Ishikawa (cell line): Measurements from ENCODE around the gene GHRHR.

ENCODE experiments used
- CEBPB ChIP-seq: IDR thresholded peaks from 2 replicates; pipeline ENCODE4 v1.6.1; 2012
- EP300 ChIP-seq: IDR thresholded peaks from 2 replicates; pipeline ENCODE4 v1.6.1; 2012; ENCODE audit warnings: borderline replicate concordance
- FOXM1 ChIP-seq: IDR thresholded peaks from 2 replicates; pipeline ENCODE4 v1.6.1; 2012; ENCODE audit warnings: low read depth, borderline replicate concordance
- TAF1 ChIP-seq: IDR thresholded peaks from 2 replicates; pipeline ENCODE4 v1.6.1; 2012; ENCODE audit warnings: low read depth, mild to moderate bottlenecking
- YY1 ChIP-seq: IDR thresholded peaks from 2 replicates; pipeline ENCODE4 v1.6.1; 2012; ENCODE audit warnings: low read depth
- ZBTB7A ChIP-seq: IDR thresholded peaks from 2 replicates; pipeline ENCODE4 v1.6.1; 2012; ENCODE audit warnings: low read depth
- TF ChIP-seq, protein P1 (sequence below): IDR thresholded peaks from 2 replicates; pipeline ENCODE4 v1.6.1; 2012; ENCODE audit warnings: low read depth, mild to moderate bottlenecking
- TF ChIP-seq, protein P2 (sequence below): IDR thresholded peaks from 2 replicates; pipeline ENCODE4 v1.6.1; 2012

DNA sequence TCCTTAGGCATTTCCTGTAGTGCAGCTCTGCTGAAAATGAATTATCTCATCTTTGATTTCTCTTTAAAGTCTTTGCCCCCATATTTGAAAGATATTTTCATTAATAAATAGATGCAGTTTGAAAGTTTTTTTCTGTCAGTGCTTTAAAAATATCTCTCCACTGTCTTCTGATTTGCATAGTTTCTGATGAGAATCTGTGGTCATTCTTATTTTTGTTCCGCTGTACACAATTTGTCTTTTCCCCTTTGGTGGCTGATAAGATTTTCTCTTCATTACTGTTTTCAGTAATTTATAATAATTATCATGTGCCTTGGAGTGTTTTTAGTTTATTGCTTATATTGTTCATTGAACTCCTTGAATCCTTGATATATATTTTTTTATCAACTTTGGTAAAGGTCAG, 7.0 kb upstream of the GHRHR start:
- TF ChIP-seq FOXM1 (no peak), ZBTB7A (no peak), CEBPB (no peak), YY1 (no peak), TAF1 (no peak), EP300 (no peak)
- TF ChIP-seq, protein P1, sequence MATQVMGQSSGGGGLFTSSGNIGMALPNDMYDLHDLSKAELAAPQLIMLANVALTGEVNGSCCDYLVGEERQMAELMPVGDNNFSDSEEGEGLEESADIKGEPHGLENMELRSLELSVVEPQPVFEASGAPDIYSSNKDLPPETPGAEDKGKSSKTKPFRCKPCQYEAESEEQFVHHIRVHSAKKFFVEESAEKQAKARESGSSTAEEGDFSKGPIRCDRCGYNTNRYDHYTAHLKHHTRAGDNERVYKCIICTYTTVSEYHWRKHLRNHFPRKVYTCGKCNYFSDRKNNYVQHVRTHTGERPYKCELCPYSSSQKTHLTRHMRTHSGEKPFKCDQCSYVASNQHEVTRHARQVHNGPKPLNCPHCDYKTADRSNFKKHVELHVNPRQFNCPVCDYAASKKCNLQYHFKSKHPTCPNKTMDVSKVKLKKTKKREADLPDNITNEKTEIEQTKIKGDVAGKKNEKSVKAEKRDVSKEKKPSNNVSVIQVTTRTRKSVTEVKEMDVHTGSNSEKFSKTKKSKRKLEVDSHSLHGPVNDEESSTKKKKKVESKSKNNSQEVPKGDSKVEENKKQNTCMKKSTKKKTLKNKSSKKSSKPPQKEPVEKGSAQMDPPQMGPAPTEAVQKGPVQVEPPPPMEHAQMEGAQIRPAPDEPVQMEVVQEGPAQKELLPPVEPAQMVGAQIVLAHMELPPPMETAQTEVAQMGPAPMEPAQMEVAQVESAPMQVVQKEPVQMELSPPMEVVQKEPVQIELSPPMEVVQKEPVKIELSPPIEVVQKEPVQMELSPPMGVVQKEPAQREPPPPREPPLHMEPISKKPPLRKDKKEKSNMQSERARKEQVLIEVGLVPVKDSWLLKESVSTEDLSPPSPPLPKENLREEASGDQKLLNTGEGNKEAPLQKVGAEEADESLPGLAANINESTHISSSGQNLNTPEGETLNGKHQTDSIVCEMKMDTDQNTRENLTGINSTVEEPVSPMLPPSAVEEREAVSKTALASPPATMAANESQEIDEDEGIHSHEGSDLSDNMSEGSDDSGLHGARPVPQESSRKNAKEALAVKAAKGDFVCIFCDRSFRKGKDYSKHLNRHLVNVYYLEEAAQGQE: no peak
- TF ChIP-seq, protein P2, sequence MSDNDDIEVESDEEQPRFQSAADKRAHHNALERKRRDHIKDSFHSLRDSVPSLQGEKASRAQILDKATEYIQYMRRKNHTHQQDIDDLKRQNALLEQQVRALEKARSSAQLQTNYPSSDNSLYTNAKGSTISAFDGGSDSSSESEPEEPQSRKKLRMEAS: no peak
